ENCODE results near the gene B3GALT2.

- TF ChIP-seq CTCF (IDR thresholded peaks at IDR 0.05), result no peak
- no peak for TF ChIP-seq POLR2A (IDR thresholded peaks at IDR 0.05)
These were observed 14.6 kb upstream of the B3GALT2 start for GRCh38 chr1:193201021-193201420.
